HG03457 (cell line): ENCODE results near the gene NLRX1.
"Not testable (repeated sequence)": the region's sequence is repeated elsewhere in the genome, so short reads cannot be mapped to it uniquely, and the experiment has no call there.

Experiments used
- ATAC-seq: cut with Tn5 transposase; IDR thresholded peaks from one replicate; pipeline ENCODE4 v1.9.1; 2021; ENCODE audit warnings: moderate number of reproducible peaks; ENCODE audit not compliant: unreplicated experiment

NLRX1 gene

DNA sequence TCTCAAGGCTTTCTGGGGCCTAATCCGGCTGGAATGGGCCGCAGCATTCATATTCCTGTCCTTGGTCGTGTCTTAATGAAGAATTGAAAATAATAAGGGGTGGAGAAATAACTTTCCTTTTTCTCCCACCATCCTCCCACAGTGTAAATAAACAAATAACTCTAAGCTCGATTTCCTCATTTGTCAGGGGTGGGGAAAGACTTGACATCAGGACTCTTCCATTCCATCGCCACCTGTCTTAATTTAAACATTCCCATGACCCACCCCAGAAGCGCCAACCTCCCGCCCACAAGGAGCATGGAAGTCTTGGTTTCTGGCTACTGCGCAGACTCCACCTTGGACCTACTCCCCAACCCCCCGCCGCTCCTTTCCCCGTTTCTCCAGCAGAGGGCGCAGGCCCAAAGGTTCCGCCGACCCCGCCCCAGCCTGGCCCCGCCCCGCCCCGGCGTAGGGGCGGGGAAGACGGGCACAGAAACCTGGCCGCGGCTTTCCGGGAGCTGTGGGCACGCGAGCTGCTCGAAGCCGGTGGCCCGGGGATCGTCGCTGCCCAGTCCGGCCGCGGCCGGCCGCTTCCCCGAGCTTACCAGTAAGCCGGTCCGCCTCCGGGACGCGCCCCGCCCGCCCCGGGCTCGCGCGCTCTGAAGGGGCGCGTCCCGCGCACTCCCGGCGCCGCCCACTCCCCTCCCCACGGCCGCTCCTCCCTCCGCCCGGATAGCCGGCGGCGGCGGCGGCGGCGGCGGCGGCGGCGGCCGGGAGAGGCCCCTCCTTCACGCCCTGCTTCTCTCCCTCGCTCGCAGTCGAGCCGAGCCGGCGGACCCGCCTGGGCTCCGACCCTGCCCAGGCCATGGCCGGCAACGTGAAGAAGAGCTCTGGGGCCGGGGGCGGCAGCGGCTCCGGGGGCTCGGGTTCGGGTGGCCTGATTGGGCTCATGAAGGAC, 37.3 kb downstream of the NLRX1 start, which contains the start of gene CBL:
Gene CBL, plus strand, starts transcription at position 766 of the 937 bp plus-strand sequence. Its CDS starts 79 bp downstream, at position 845.
- peak; percentile 62 for ATAC-seq

DNA sequence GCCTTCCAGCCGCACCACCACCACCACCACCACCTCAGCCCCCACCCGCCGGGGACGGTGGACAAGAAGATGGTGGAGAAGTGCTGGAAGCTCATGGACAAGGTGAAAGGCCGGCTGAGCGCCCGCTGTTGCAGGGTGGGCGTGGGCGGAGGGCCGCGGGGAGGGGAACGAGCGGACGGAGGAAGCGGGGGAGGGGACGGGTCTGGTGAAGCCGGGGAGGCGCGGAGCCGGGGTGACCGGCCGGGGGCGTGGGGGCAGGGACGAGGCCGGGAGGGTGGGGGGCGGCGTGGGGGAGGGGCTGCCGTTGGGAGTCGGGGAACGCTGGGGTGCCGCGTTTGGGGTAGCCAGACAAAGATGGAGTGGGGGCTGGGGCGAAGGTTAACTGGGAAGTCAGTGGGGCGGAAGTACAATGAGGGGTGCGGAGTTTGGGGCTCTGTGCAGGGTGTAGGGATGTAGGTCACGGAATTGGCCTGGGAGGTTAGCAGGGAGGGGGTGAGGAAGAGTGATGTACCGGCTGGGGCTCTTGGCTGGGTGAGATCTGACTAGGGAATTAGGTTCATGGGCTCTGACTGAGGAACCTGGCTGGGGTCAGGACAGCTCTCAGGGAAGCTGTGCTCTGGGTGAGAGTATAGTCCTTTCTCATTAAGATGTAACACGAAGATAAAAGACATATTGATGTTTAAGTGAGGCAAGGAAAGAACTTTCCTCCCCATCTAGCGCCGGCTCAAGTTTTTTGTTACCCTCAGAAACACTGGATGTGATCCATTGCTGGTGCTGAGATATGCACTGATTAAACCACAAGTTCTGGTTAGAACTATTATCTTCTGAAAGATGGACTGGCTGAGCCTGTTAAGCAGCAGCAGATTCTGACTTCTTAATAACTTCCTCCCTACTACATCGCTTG, 38.2 kb downstream of the NLRX1 start:
- no peak for ATAC-seq

GRCh38 chr11:119207415-119207960, 39.0 kb downstream of the NLRX1 start:
- ATAC-seq = no peak

DNA sequence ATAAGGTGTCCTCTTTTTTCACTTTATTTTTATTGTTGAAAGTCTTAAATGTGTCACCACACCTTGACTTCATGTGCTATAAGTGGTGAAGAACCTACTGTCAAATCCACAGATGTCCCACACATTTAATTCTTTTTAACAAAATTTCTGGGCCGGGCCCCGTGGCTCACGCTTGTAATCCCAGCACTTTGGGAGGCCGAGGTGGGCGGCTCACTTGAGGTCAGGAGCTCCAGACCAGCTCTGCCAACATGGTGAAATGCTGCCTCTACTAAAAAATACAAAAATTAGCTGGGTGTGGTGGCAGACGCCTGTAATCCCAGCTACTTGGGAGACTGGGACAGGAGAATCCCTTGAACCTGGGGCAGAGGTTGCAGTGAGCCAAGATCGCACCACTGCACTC, 40.7 kb downstream of the NLRX1 start:
- no peak for ATAC-seq

GRCh38 chr11:119210050-119210449, 41.5 kb downstream of the NLRX1 start:
- ATAC-seq = no peak

GRCh38 chr11:119218141-119218878, 49.8 kb downstream of the NLRX1 start:
- no peak for ATAC-seq

- no peak for ATAC-seq
Measured at GRCh38 chr11:119222308-119222707, 53.8 kb downstream of the NLRX1 start.

DNA sequence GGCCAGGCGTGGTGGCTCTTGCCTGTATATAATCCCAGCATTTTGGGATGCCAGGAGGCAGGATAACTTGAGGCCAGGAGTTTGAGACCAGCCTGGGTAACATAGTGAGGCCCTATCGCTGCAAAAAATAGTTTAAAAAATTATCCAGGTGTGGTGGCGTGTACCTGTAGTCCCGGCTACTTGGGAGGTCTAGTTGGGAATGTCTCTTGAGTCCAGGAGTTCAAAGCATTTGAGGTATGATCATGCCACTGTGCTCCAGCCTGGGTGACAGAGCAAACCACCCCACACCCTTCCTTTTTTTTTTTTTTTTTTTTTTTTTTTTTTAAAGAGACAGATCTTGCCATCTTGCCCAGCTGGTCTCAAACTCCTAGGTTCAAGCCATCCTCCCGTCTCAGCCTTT, 54.4 kb downstream of the NLRX1 start:
- no peak for ATAC-seq

GRCh38 chr11:119223856-119224255, 55.3 kb downstream of the NLRX1 start:
- no peak for ATAC-seq

- ATAC-seq = not testable (repeated sequence)
Measured at GRCh38 chr11:119228535-119229287, 60.2 kb downstream of the NLRX1 start.

DNA sequence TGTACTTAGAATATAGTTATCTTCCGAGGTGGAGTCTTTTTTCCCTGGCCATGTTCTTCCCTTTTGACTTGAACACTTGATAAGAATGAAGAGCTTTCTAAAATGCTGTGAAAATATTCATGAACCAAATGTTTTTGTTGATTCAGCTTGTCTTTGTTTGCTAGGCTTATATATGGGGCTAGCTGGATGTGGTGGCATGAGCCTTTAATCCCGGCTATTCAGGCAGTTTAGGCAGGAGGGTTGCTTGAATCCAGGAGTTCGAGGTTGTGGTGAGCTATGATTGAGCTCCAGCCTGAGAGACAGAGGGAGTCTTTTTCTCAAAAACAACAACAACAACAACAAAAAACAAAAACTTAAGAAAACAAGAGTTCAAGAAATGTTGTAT, 60.8 kb downstream of the NLRX1 start:
- ATAC-seq = no peak

DNA sequence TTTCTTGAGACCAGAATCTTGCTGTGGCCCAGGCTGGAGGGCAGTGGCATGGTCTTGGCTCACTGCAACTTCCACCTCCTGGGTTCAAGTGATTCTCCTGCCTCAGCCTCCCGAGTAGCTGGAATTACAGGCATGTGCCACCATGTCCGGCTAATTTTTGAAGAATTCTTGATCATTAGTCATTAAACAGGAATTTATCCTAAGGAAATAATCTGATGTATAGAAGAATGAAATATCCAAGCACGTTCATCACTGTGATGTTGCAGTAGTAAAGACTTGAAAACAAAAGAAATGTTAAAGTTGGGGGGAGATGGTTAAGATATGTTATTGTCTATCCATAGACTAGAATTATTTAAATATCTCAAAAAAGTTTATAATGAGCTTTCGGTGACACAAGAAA, 61.2 kb downstream of the NLRX1 start:
- no peak for ATAC-seq
